Measurements from ENCODE around the gene MAPK10. TPM values are rescaled to one million over a fixed set of nuclear protein-coding genes. Genes with fewer than 3 reads are reported as not detected.

MAPK10 gene
- polyA plus RNA-seq, 2 donors: 1.4 to 1.5 TPM

DNA sequence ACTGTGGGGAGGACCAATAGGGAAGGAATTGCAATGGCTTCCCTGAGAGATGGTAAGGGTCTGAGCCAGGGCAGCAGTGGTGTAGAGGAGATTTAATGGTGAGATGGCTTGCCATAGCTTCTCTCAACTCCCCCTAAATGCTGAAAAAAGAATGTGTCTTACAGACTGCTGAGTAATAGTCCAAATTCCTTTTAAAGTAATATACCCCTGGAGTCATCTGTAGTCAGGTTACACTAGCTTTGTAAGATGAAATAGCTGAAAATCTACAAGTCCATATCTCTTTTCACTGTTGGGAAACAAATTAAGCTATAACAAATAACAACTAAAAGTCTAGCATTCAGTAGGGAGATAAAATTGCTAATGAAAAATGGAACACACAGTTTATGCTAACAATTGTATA is 33.5 kb downstream of the MAPK10 start:
- no peak overlapping the region for H3K27ac ChIP-seq (ENCODE audit: low read depth in 2 of 2, low read length in 1 of 2)
- no peaks in the 10 kb centered on the region for H3K36me3 ChIP-seq (ENCODE audit: control insufficient read depth in 2 of 2, insufficient read depth in 2 of 2, low read length in 1 of 2)
- H3K4me1 ChIP-seq (ENCODE audit: control insufficient read depth in 2 of 2, insufficient read depth in 2 of 2, low read length in 1 of 2): no peaks in the 10 kb centered on the region
- H3K4me3 ChIP-seq (ENCODE audit: low read depth in 1 of 2, low read length in 2 of 2): no peak overlapping the region
- H3K27me3 ChIP-seq (ENCODE audit: control insufficient read depth in 1 of 2, insufficient read depth in 2 of 2, low read length in 2 of 2): no peaks in the 10 kb centered on the region
- no peaks in the 10 kb centered on the region for H3K9me3 ChIP-seq (ENCODE audit: control insufficient read depth in 2 of 2, insufficient read depth in 1 of 2, low read depth in 1 of 2, low read length in 1 of 2)

DNA sequence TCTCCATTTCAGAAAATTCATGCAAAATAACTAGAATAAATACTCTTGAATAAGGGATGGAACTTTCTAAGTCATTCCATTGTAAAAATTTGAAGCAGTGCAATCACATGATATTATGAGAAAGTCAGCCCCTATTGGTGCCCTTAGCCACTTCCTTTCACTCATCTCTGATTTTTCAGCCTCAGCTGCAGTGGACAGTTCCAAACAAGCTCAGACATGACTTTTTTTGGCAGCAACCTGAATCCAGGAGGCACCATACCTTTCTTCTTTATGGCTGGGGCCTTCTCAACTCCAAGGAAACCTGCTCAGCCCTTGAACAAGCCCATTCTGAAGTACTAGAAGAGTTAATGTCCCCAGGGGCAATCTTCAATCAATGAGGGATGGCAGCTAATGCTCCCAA is 40.5 kb downstream of the MAPK10 start:
- Histone ChIP-seq H3K4me1 (ENCODE audit: control insufficient read depth in 2 of 2, insufficient read depth in 2 of 2, low read length in 1 of 2) (no peaks in the 10 kb centered on the region), H3K36me3 (ENCODE audit: control insufficient read depth in 2 of 2, insufficient read depth in 2 of 2, low read length in 1 of 2) (no peaks in the 10 kb centered on the region)

DNA sequence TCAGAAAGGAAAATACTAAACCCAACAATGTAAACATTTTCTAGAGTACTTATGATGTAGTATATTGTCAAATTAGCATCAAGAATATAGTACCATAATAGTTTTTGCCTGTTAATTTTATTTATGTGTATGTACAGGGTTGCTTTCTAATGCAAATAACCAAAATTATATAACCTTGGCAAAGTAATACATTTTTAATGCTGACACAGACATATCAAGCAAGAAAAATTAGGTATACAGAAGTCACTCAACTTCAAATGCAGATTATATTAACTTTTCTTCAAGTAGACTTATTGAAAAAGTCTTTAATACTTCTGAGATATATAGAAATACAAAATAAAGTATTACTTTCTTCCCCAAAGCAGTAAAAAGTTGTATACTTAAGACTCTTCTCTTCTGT is 44.3 kb downstream of the MAPK10 start:
- Histone ChIP-seq H3K27ac (ENCODE audit: low read depth in 2 of 2, low read length in 1 of 2) (no peak overlapping the region), H3K9me3 (ENCODE audit: control insufficient read depth in 2 of 2, insufficient read depth in 1 of 2, low read depth in 1 of 2, low read length in 1 of 2) (no peaks in the 10 kb centered on the region), H3K4me1 (ENCODE audit: control insufficient read depth in 2 of 2, insufficient read depth in 2 of 2, low read length in 1 of 2) (no peaks in the 10 kb centered on the region), H3K27me3 (ENCODE audit: control insufficient read depth in 1 of 2, insufficient read depth in 2 of 2, low read length in 2 of 2) (peaks cover 0 to 2% of the 10 kb centered on the region in 2 donors), H3K4me3 (ENCODE audit: low read depth in 1 of 2, low read length in 2 of 2) (no peak overlapping the region), H3K36me3 (ENCODE audit: control insufficient read depth in 2 of 2, insufficient read depth in 2 of 2, low read length in 1 of 2) (no peaks in the 10 kb centered on the region)

More for the DNA sequence above, 40.5 kb downstream of the MAPK10 start:
- Histone ChIP-seq H3K9me3 (ENCODE audit: control insufficient read depth in 2 of 2, insufficient read depth in 1 of 2, low read depth in 1 of 2, low read length in 1 of 2) (no peaks in the 10 kb centered on the region), H3K27ac (ENCODE audit: low read depth in 2 of 2, low read length in 1 of 2) (no peak overlapping the region), H3K27me3 (ENCODE audit: control insufficient read depth in 1 of 2, insufficient read depth in 2 of 2, low read length in 2 of 2) (peaks cover 0 to 2% of the 10 kb centered on the region in 2 donors), H3K4me3 (ENCODE audit: low read depth in 1 of 2, low read length in 2 of 2) (no peak overlapping the region)

DNA sequence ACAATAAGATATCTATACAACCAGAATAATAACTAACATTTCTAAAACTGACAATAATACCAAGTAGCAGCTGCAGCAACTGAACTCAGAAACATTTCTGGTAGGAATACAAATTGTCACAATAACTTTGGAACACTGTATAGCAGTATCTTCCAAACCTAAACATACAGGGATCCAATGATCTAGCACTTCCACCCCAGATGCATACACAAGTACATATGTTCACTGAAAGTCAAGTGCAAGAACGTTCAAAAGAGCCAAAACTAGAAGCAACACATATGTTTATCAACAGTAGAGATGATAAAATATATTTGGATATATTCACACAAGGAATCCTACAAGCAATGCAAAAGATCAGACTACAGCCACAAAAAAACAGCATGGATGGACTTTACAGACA is 46.2 kb downstream of the MAPK10 start:
- peaks cover 0 to 2% of the 10 kb centered on the region in 2 donors for H3K27me3 ChIP-seq (ENCODE audit: control insufficient read depth in 1 of 2, insufficient read depth in 2 of 2, low read length in 2 of 2)
- H3K9me3 ChIP-seq (ENCODE audit: control insufficient read depth in 2 of 2, insufficient read depth in 1 of 2, low read depth in 1 of 2, low read length in 1 of 2): no peaks in the 10 kb centered on the region
- no peak overlapping the region for H3K4me3 ChIP-seq (ENCODE audit: low read depth in 1 of 2, low read length in 2 of 2)
- 54 to 65% methylated on average over 1 of the region's 1 CpG for WGBS, 2 donors
- H3K4me1 ChIP-seq (ENCODE audit: control insufficient read depth in 2 of 2, insufficient read depth in 2 of 2, low read length in 1 of 2): no peaks in the 10 kb centered on the region
- H3K36me3 ChIP-seq (ENCODE audit: control insufficient read depth in 2 of 2, insufficient read depth in 2 of 2, low read length in 1 of 2): no peaks in the 10 kb centered on the region
- no peak overlapping the region for H3K27ac ChIP-seq (ENCODE audit: low read depth in 2 of 2, low read length in 1 of 2)

DNA sequence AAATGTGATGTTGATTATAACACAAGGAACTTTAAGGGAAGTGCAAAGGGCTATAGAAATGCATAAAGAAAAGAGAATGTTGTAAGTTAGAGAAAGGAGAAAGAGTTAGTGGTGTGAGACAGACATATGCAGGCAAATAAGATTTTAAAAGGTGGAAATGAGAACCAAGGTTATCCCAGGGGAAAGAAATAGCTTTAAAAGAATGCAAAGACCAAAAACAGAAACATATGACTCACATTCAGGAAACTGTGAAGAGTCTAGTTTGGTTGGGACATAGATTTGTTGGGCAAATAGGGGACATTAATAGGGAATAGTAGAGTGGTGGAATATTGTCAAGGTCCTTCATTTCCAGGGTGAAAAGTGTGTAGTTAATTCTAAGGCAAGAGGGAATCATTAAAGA is 52.4 kb downstream of the MAPK10 start:
- Histone ChIP-seq H3K27me3 (ENCODE audit: control insufficient read depth in 1 of 2, insufficient read depth in 2 of 2, low read length in 2 of 2) (no peaks in the 10 kb centered on the region), H3K4me1 (ENCODE audit: control insufficient read depth in 2 of 2, insufficient read depth in 2 of 2, low read length in 1 of 2) (no peaks in the 10 kb centered on the region), H3K4me3 (ENCODE audit: low read depth in 1 of 2, low read length in 2 of 2) (no peak overlapping the region), H3K9me3 (ENCODE audit: control insufficient read depth in 2 of 2, insufficient read depth in 1 of 2, low read depth in 1 of 2, low read length in 1 of 2) (no peaks in the 10 kb centered on the region), H3K36me3 (ENCODE audit: control insufficient read depth in 2 of 2, insufficient read depth in 2 of 2, low read length in 1 of 2) (no peaks in the 10 kb centered on the region), H3K27ac (ENCODE audit: low read depth in 2 of 2, low read length in 1 of 2) (no peak overlapping the region)

DNA sequence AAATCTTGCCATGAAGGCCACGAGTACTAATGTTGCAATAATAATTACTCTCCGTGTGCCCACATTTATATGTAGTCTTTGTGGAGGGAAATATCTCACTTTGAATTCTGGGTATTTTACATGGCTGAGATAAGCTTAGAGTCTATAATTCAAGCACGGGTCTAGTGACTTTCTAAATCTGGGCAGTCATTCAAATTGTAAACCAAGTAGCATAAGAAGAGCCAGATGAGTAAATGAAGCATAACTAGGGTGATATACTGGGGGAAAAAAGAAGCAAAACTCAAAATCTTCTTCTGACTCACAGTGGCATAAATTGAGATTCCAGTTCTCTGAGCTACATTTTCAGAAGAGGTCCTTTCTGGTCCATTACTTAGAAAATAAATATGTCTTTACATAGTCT is 53.0 kb downstream of the MAPK10 start:
- WGBS, 2 donors: 44 to 45% methylated on average over 3 of the region's 3 CpGs

DNA sequence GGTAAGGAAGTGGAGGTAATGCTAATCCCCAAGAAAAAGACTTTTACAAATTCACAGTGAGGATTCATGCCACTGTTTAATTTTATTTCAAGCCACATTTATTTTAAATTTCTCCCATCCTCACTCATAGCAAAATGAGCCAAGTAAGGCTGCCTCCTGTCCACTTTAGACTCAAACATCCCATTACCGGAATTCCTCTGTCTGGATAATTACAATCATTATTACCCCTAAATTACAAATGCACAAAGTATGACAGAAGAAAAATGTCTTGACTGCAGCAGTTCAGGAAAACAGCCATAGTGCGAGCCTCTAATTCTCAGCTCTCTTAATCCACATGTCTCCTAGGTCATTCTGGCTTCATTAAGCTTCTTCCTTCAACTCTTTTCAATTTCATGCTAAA is 57.0 kb downstream of the MAPK10 start:
- WGBS, 2 donors: 74% methylated on average over 2 of the region's 2 CpGs
- no peaks in the 10 kb centered on the region for H3K36me3 ChIP-seq (ENCODE audit: control insufficient read depth in 2 of 2, insufficient read depth in 2 of 2, low read length in 1 of 2)
- no peak overlapping the region for H3K4me3 ChIP-seq (ENCODE audit: low read depth in 1 of 2, low read length in 2 of 2)
- H3K27ac ChIP-seq (ENCODE audit: low read depth in 2 of 2, low read length in 1 of 2): no peak overlapping the region
- H3K27me3 ChIP-seq (ENCODE audit: control insufficient read depth in 1 of 2, insufficient read depth in 2 of 2, low read length in 2 of 2): no peaks in the 10 kb centered on the region
- H3K4me1 ChIP-seq (ENCODE audit: control insufficient read depth in 2 of 2, insufficient read depth in 2 of 2, low read length in 1 of 2): no peaks in the 10 kb centered on the region
- H3K9me3 ChIP-seq (ENCODE audit: control insufficient read depth in 2 of 2, insufficient read depth in 1 of 2, low read depth in 1 of 2, low read length in 1 of 2): no peaks in the 10 kb centered on the region

More for the DNA sequence above, 53.0 kb downstream of the MAPK10 start:
- Histone ChIP-seq H3K9me3 (ENCODE audit: control insufficient read depth in 2 of 2, insufficient read depth in 1 of 2, low read depth in 1 of 2, low read length in 1 of 2) (no peaks in the 10 kb centered on the region), H3K4me1 (ENCODE audit: control insufficient read depth in 2 of 2, insufficient read depth in 2 of 2, low read length in 1 of 2) (no peaks in the 10 kb centered on the region), H3K27me3 (ENCODE audit: control insufficient read depth in 1 of 2, insufficient read depth in 2 of 2, low read length in 2 of 2) (no peaks in the 10 kb centered on the region), H3K27ac (ENCODE audit: low read depth in 2 of 2, low read length in 1 of 2) (no peak overlapping the region), H3K36me3 (ENCODE audit: control insufficient read depth in 2 of 2, insufficient read depth in 2 of 2, low read length in 1 of 2) (no peaks in the 10 kb centered on the region), H3K4me3 (ENCODE audit: low read depth in 1 of 2, low read length in 2 of 2) (no peak overlapping the region)

DNA sequence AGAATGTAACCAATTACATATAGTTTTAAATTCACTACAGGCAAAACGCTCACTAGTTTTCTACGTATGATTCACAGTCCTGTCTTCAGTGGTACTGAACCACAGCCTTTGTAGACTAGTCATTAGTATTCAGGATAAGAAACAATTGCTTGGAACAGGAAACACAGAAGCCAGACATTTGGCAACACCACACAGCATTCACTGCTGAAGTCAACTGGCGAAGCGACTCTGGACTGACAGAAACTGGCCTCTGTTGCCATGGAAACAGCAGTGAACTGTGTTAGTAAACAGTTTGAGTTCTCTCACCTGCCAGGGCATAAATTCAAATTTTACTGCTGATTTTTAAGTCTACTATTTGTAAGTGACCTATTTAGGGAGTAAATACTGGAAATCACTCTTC is 57.6 kb downstream of the MAPK10 start:
- H3K4me3 ChIP-seq (ENCODE audit: low read depth in 1 of 2, low read length in 2 of 2): no peak overlapping the region
- no peaks in the 10 kb centered on the region for H3K9me3 ChIP-seq (ENCODE audit: control insufficient read depth in 2 of 2, insufficient read depth in 1 of 2, low read depth in 1 of 2, low read length in 1 of 2)
- no peaks in the 10 kb centered on the region for H3K36me3 ChIP-seq (ENCODE audit: control insufficient read depth in 2 of 2, insufficient read depth in 2 of 2, low read length in 1 of 2)
- H3K27me3 ChIP-seq (ENCODE audit: control insufficient read depth in 1 of 2, insufficient read depth in 2 of 2, low read length in 2 of 2): no peaks in the 10 kb centered on the region
- 14 to 36% methylated on average over 4 of the region's 4 CpGs for WGBS, 2 donors
- no peaks in the 10 kb centered on the region for H3K4me1 ChIP-seq (ENCODE audit: control insufficient read depth in 2 of 2, insufficient read depth in 2 of 2, low read length in 1 of 2)
- no peak overlapping the region for H3K27ac ChIP-seq (ENCODE audit: low read depth in 2 of 2, low read length in 1 of 2)

DNA sequence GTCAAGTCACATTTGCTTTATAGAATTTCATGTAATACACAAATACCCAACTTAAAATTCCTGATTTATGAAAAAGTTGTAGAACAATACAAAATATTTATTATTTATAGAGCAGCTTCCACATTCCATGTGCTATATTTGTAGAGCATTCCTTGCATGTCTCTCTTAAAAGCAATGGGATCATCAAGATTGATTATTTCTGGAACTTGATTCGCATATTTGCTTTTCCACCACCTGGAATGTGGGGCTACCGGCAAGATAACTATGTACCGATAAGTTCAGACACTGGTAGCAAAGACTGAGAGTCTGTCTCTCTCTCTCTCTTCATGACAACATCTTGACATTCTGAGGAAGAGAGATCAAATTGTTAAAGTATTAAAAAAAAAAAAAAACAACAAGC is 59.3 kb downstream of the MAPK10 start:
- Histone ChIP-seq H3K4me3 (ENCODE audit: low read depth in 1 of 2, low read length in 2 of 2) (no peak overlapping the region), H3K27ac (ENCODE audit: low read depth in 2 of 2, low read length in 1 of 2) (no peak overlapping the region), H3K4me1 (ENCODE audit: control insufficient read depth in 2 of 2, insufficient read depth in 2 of 2, low read length in 1 of 2) (no peaks in the 10 kb centered on the region), H3K9me3 (ENCODE audit: control insufficient read depth in 2 of 2, insufficient read depth in 1 of 2, low read depth in 1 of 2, low read length in 1 of 2) (no peaks in the 10 kb centered on the region), H3K36me3 (ENCODE audit: control insufficient read depth in 2 of 2, insufficient read depth in 2 of 2, low read length in 1 of 2) (no peaks in the 10 kb centered on the region), H3K27me3 (ENCODE audit: control insufficient read depth in 1 of 2, insufficient read depth in 2 of 2, low read length in 2 of 2) (no peaks in the 10 kb centered on the region)
- 40 to 44% methylated on average over 3 of the region's 3 CpGs for WGBS, 2 donors

DNA sequence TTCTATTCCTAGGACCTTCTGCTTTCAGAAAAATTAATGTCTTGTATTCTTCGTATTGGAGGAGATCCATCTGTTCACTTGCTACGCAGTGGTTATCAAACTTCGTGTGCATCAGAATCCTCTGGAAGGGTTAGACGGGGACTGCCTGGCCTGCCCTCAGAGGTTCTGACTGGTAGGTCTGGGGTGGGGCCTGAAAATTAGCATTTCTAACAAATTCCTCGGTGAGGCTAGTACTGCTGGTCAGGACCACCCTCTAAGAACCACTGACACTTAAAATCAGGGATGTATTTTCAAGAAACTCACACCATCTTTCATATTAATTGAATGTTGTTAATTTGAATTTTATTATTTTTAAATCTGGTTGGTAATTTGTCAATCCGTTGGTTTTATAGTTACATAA is 63.0 kb downstream of the MAPK10 start:
- Histone ChIP-seq H3K9me3 (ENCODE audit: control insufficient read depth in 2 of 2, insufficient read depth in 1 of 2, low read depth in 1 of 2, low read length in 1 of 2) (no peaks in the 10 kb centered on the region), H3K4me3 (ENCODE audit: low read depth in 1 of 2, low read length in 2 of 2) (no peak overlapping the region), H3K27ac (ENCODE audit: low read depth in 2 of 2, low read length in 1 of 2) (no peak overlapping the region), H3K36me3 (ENCODE audit: control insufficient read depth in 2 of 2, insufficient read depth in 2 of 2, low read length in 1 of 2) (no peaks in the 10 kb centered on the region), H3K4me1 (ENCODE audit: control insufficient read depth in 2 of 2, insufficient read depth in 2 of 2, low read length in 1 of 2) (no peaks in the 10 kb centered on the region), H3K27me3 (ENCODE audit: control insufficient read depth in 1 of 2, insufficient read depth in 2 of 2, low read length in 2 of 2) (no peaks in the 10 kb centered on the region)
- WGBS, 2 donors: 85 to 86% methylated on average over 6 of the region's 6 CpGs
